ENCODE data around the gene GGCT.

The GGCT gene

DNA sequence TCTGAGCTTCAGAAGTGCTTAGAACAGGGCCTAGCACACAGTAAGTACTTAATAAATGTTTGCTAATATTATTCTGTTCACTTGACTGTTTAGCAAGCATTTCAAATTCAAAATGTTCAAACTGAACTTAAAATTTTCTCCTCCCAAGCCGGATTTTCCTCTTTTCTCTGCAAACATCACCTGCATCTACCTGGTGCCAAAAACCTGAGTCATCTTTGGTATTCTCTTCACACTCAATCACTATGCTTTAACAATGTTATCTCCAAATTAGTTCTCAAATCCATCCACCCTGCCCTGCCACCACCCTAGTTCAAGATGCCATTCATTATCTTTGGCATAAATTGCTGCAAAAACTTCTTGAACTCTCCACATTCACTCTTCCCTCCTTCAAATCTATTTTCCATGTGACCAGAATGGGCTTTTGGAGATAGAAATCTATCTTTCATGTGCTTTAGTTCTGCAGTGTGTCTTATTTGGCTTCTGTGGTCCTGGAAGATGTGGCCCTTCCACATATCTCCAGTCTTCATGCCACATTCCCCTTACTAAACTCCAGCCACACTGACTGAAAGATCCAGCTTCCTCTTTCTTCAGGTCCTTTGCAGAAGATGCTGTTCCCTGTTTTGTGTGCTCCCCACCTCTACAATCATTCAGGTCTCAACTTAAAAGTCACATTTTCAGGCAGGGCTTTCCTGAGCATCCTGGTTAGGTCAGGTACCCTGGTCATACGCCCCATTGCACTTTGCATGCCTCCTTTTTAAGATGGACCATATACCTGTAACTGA lies 2.0 kb downstream of the GGCT start:
- Histone ChIP-seq H3K27me3 (ENCODE audit: control insufficient read depth, insufficient read depth, low read length) (no peaks in the 10 kb centered on the region), H3K4me1 (no peaks in the 10 kb centered on the region), H3K36me3 (ENCODE audit: control insufficient read depth, insufficient read depth, low read length) (no peaks in the 10 kb centered on the region), H2AFZ (no peak overlapping the region), H3K9ac (no peak overlapping the region), H3K9me3 (ENCODE audit: control insufficient read depth, low read length) (no peaks in the 10 kb centered on the region), H3K4me2 (ENCODE audit: low read length) (no peak overlapping the region), H3K79me2 (peaks cover 9% of the 10 kb centered on the region), H3K4me3 (ENCODE audit: low read depth, low read length) (no peak overlapping the region), H3K27ac (no peak overlapping the region)
- TF ChIP-seq, protein P1, sequence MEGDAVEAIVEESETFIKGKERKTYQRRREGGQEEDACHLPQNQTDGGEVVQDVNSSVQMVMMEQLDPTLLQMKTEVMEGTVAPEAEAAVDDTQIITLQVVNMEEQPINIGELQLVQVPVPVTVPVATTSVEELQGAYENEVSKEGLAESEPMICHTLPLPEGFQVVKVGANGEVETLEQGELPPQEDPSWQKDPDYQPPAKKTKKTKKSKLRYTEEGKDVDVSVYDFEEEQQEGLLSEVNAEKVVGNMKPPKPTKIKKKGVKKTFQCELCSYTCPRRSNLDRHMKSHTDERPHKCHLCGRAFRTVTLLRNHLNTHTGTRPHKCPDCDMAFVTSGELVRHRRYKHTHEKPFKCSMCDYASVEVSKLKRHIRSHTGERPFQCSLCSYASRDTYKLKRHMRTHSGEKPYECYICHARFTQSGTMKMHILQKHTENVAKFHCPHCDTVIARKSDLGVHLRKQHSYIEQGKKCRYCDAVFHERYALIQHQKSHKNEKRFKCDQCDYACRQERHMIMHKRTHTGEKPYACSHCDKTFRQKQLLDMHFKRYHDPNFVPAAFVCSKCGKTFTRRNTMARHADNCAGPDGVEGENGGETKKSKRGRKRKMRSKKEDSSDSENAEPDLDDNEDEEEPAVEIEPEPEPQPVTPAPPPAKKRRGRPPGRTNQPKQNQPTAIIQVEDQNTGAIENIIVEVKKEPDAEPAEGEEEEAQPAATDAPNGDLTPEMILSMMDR (IDR thresholded peaks at IDR 0.05): no peak

- Histone ChIP-seq H3K4me3 (ENCODE audit: low read depth, low read length) (no peak overlapping the region), H2AFZ (no peak overlapping the region), H3K4me1 (no peaks in the 10 kb centered on the region), H3K4me2 (ENCODE audit: low read length) (no peak overlapping the region), H3K36me3 (ENCODE audit: control insufficient read depth, insufficient read depth, low read length) (no peaks in the 10 kb centered on the region), H3K9me3 (ENCODE audit: control insufficient read depth, low read length) (no peaks in the 10 kb centered on the region), H3K27me3 (ENCODE audit: control insufficient read depth, insufficient read depth, low read length) (no peaks in the 10 kb centered on the region), H3K9ac (no peak overlapping the region), H3K79me2 (peaks cover 9% of the 10 kb centered on the region), H3K27ac (no peak overlapping the region)
- TF ChIP-seq, protein P1 (IDR thresholded peaks at IDR 0.05): no peak
Measured at GRCh38 chr7:30501264-30501663, 3.4 kb downstream of the GGCT start.

- Histone ChIP-seq H3K4me3 (ENCODE audit: low read depth, low read length) (no peak overlapping the region), H3K4me2 (ENCODE audit: low read length) (no peak overlapping the region), H3K27ac (no peak overlapping the region), H3K9me3 (ENCODE audit: control insufficient read depth, low read length) (no peaks in the 10 kb centered on the region), H3K79me2 (no peaks in the 10 kb centered on the region), H3K9ac (no peak overlapping the region), H3K27me3 (ENCODE audit: control insufficient read depth, insufficient read depth, low read length) (no peaks in the 10 kb centered on the region), H3K4me1 (no peaks in the 10 kb centered on the region), H2AFZ (no peak overlapping the region), H3K36me3 (ENCODE audit: control insufficient read depth, insufficient read depth, low read length) (no peaks in the 10 kb centered on the region)
- TF ChIP-seq, protein P1 (IDR thresholded peaks at IDR 0.05): no peak
Measured at GRCh38 chr7:30493228-30493627, 11.4 kb downstream of the GGCT start.

GRCh38 chr7:30491417-30491816 lies 13.2 kb downstream of the GGCT start:
- TF ChIP-seq, protein P1 (IDR thresholded peaks at IDR 0.05): no peak
- H3K4me1 ChIP-seq: no peaks in the 10 kb centered on the region
- H3K9me3 ChIP-seq (ENCODE audit: control insufficient read depth, low read length): no peaks in the 10 kb centered on the region

GRCh38 chr7:30487371-30487770 lies 17.3 kb downstream of the GGCT start:
- Histone ChIP-seq H3K4me1 (no peaks in the 10 kb centered on the region), H3K4me2 (ENCODE audit: low read length) (no peak overlapping the region), H3K79me2 (no peaks in the 10 kb centered on the region), H3K9me3 (ENCODE audit: control insufficient read depth, low read length) (no peaks in the 10 kb centered on the region), H2AFZ (no peak overlapping the region), H3K4me3 (ENCODE audit: low read depth, low read length) (no peak overlapping the region), H3K36me3 (ENCODE audit: control insufficient read depth, insufficient read depth, low read length) (no peaks in the 10 kb centered on the region), H3K9ac (no peak overlapping the region), H3K27ac (no peak overlapping the region), H3K27me3 (ENCODE audit: control insufficient read depth, insufficient read depth, low read length) (no peaks in the 10 kb centered on the region)
- TF ChIP-seq, protein P1 (IDR thresholded peaks at IDR 0.05): no peak

More at GRCh38 chr7:30491417-30491816, 13.2 kb downstream of the GGCT start:
- Histone ChIP-seq H3K79me2 (no peaks in the 10 kb centered on the region), H3K4me3 (ENCODE audit: low read depth, low read length) (no peak overlapping the region), H3K4me2 (ENCODE audit: low read length) (no peak overlapping the region), H3K9ac (no peak overlapping the region), H3K36me3 (ENCODE audit: control insufficient read depth, insufficient read depth, low read length) (no peaks in the 10 kb centered on the region), H3K27me3 (ENCODE audit: control insufficient read depth, insufficient read depth, low read length) (no peaks in the 10 kb centered on the region), H2AFZ (no peak overlapping the region), H3K27ac (no peak overlapping the region)
